Measurements from ENCODE around the gene ST6GAL1.
"Not testable (repeated sequence)": the region's sequence is repeated elsewhere in the genome, so short reads cannot be mapped to it uniquely, and the experiment has no call there.

Gene ST6GAL1

GRCh38 chr3:186965141-186965879, 35.0 kb downstream of the ST6GAL1 start:
- DNase-seq (ENCODE audit: low read depth): no peak
- H3K4me3 ChIP-seq (ENCODE audit: low read depth, low read length): no peak overlapping the region
- TF ChIP-seq CTCF (conservative IDR thresholded peaks at IDR 0.05; ENCODE audit: low read depth, low read length): no peak

GRCh38 chr3:186966406-186966805, 36.1 kb downstream of the ST6GAL1 start:
- no peak for DNase-seq (ENCODE audit: low read depth)
- no peak for TF ChIP-seq CTCF (conservative IDR thresholded peaks at IDR 0.05; ENCODE audit: low read depth, low read length)
- no peak overlapping the region for H3K4me3 ChIP-seq (ENCODE audit: low read depth, low read length)

GRCh38 chr3:186967236-186967635, 36.9 kb downstream of the ST6GAL1 start:
- not testable (repeated sequence) for DNase-seq (ENCODE audit: low read depth); H3K4me3 ChIP-seq (ENCODE audit: low read depth, low read length)

GRCh38 chr3:186967686-186968085, 37.4 kb downstream of the ST6GAL1 start:
- no peak overlapping the region for H3K4me3 ChIP-seq (ENCODE audit: low read depth, low read length)
- DNase-seq (ENCODE audit: low read depth): peak; percentile 93

GRCh38 chr3:186969607-186970006, 39.3 kb downstream of the ST6GAL1 start:
- TF ChIP-seq CTCF (conservative IDR thresholded peaks at IDR 0.05; ENCODE audit: low read depth, low read length): no peak
- H3K4me3 ChIP-seq (ENCODE audit: low read depth, low read length): no peak overlapping the region
- DNase-seq (ENCODE audit: low read depth): no peak

More at GRCh38 chr3:186967686-186968085, 37.4 kb downstream of the ST6GAL1 start:
- no peak for TF ChIP-seq CTCF (conservative IDR thresholded peaks at IDR 0.05; ENCODE audit: low read depth, low read length)

GRCh38 chr3:186971106-186971505, 40.8 kb downstream of the ST6GAL1 start:
- not testable (repeated sequence) for DNase-seq (ENCODE audit: low read depth); H3K4me3 ChIP-seq (ENCODE audit: low read depth, low read length)

- TF ChIP-seq CTCF (conservative IDR thresholded peaks at IDR 0.05; ENCODE audit: low read depth, low read length): no peak
- no peak overlapping the region for H3K4me3 ChIP-seq (ENCODE audit: low read depth, low read length)
- DNase-seq (ENCODE audit: low read depth): no peak
These were observed 41.3 kb downstream of the ST6GAL1 start for GRCh38 chr3:186971578-186971977.

GRCh38 chr3:186973702-186974101, 43.4 kb downstream of the ST6GAL1 start:
- H3K4me3 ChIP-seq (ENCODE audit: low read depth, low read length): no peak overlapping the region
- TF ChIP-seq CTCF (conservative IDR thresholded peaks at IDR 0.05; ENCODE audit: low read depth, low read length): no peak
- DNase-seq (ENCODE audit: low read depth): no peak

All from choroid plexus epithelial cell (primary cell).